Stimulated activated CD8-positive, alpha-beta memory T cell treated with anti-CD3 and anti-CD28 coated beads, Interleukin-15, amount 100 ng/mL, for 48 hours (primary cell): Measurements from ENCODE around the gene PBRM1.

Experiments used
- DNase-seq, 2 donors: peaks; one replicate each; pipeline ENCODE4 v3.0.0-alpha.2; 2020; ENCODE audit warnings: low read depth in 2 of 2

PBRM1 gene

DNA sequence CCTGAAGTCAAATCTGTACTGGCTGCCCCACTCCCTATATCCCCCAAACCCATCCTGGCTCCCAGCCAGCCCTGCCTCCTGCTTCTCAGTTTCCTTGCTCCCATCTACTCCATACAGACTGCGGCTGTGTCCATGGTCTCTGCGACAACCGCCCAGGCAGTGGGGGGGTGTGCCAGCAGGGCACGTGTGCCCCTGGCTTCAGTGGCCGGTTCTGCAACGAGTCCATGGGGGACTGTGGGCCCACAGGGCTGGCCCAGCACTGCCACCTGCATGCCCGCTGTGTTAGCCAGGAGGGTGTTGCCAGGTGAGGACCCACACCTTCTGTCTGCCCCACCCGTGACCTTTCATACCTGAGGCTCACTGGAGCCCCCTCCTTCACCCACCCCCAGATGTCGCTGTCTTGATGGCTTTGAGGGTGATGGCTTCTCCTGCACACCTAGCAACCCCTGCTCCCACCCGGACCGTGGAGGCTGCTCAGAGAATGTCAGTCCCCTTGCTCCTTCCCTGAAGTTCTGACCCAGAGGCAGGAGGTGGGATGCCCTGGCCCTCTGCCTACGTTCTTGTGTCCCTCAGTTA is 175.9 kb downstream of the PBRM1 start:
- DNase-seq, result no peak

DNA sequence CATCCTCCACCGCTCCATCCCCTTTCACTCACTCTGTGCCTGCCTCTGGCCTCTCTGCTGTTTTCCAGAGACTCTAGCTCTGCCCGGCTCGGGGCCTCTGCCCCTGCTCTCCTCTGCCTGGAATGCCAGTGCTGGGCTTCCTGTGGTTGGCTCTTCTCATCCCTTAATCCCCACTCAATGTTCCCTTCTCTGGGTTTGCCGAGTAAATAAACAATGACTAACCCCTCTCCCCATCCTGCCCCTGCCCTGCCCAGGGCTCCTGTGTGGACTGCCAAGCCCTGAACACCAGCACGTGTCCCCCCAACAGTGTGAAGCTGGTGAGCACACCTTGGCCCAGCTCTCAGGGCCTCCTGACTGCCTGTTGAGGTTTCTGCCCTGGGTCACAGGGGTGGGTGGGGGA is 178.4 kb downstream of the PBRM1 start:
- no peak for DNase-seq

- DNase-seq, result no peak
Measured at GRCh38 chr3:52506266-52506966, 179.3 kb downstream of the PBRM1 start.

DNA sequence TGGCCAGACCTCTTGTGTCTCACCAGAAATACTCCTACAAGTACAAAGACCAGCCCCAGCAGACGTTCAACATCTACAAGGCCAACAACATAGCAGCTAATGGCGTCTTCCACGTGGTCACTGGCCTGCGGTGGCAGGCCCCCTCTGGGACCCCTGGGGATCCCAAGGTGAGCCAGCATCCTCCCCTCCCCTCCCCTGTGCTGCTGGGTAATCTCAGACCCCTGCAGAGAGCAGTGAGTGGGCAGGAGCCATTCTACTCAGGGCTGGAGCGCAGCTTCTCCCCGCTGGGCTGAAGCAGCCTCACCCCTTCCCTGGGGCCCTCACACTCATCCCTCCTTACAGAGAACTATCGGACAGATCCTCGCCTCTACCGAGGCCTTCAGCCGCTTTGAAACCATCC is 180.7 kb downstream of the PBRM1 start:
- DNase-seq, result no peak

DNA sequence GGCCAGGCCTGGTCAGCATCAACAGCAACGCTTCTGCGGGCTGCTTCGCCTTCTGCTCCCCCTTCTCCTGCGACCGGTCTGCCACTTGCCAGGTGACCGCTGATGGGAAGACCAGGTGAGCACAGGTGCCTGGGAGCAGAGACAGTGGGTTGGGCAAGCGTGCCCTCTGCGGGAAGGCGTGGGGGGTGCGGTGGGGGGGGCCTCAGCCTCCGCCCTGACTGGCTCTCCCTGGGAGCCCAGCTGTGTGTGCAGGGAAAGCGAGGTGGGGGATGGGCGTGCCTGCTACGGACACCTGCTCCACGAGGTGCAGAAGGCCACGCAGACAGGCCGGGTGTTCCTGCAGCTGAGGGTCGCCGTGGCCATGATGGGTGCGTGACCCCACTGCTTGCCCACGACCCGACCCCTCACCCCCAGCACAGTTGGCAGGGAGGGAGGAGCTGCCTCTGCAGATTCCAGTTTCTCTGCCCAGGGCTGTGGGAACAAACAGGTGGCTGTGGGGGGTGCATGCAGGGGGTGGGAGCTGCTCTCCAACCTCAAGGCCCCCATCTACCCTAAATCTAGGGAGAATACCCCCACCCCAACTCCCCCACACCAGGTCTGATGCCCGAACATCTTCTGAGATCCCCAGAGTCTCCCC is 181.8 kb downstream of the PBRM1 start:
- DNase-seq, result no peak

DNA sequence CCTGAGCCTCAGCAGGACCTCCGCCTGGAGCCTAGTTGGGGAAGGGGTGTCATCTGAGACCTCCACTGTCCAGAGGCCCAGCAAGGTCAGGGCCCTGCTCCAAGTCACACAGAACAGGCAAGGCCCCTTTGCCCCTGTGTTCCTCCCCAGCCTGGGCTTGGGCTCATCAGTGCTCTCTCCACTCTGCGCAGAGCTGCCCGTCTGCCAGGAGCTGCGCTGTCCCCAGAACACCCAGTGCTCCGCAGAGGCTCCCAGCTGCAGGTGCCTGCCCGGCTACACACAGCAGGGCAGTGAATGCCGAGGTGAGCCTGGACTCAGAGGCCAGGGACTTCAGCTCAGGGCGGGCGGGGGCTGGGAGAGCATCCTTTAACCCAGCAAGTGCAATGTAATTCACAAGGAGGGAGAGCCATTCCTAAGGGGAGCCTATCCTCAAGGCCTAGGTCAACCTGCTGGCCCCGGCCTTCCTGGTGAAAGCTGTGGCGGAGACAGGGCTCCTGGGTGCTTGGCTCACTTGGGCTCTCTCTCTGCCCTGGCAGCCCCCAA is 182.8 kb downstream of the PBRM1 start:
- no peak for DNase-seq

GRCh38 chr3:52502001-52502400 is 183.7 kb downstream of the PBRM1 start:
- no peak for DNase-seq

DNA sequence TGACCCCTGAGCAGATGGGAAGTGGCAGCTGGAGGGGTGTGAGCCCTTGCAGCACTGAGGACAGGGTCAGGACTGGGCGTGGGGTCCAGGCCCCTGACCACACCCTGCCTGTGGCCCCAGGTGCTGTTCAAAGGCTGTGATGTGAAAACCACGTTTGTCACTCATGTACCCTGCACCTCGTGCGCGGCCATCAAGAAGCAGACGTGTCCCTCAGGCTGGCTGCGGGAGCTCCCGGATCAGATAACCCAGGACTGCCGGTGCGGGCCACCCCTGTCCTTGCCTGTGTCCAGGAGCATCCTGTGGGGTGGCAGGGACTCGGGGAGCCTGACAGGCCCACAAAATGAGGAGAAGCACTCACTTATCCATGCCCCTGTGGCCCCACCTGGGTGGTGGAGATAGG is 184.7 kb downstream of the PBRM1 start:
- DNase-seq, result no peak

DNA sequence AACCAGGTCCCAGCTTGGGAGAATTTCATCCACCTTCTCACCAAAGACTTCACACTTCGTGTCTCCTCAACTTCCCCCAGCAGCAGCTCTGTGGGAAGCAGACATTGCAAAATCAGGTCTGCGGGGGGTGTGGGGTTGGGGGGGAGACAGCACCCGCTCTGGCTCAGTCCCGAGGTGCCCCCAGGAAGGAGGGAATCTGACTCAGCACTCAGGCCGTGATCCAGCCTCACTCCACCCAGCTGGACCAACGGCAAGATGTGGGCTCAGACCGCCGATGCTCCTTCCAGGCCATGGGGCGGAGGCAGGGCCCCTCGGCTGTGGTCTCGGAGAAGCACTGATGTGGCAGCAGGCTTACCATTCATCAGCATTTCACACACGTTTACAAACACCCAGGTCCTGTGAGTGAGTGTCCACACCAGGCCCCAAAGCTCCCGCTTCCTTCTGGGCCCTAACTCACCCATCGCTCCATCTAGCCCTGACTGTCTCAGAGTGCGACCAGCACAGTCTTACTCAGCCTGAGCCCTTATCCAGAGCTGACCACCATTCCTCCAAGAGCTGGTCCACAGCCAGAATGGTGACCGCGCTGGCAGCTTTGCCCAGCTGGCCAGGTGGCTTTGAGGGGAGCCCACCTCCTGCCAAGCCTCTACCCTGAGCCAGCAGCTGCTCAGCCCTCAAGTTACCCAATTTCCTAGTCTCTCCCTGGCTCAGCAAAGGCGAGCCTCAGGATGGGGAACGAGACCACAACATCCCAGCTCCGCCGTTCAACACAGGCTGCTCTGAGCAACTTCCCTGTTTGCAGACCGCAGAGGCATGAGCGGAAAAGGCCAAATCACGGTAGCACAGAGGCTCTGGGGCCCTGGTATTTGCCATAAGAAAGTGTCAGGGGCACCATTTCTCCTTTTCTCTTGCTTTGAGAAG is 187.3 kb downstream of the PBRM1 start:
- DNase-seq, result no peak

GRCh38 chr3:52495777-52496602 is 189.7 kb downstream of the PBRM1 start:
- no peak for DNase-seq
